Esophagus (tissue), 2 donors: ENCODE data around the gene HOXC11. TPM values are rescaled to one million over a fixed set of nuclear protein-coding genes. Genes with fewer than 3 reads are reported as not detected.

ENCODE experiments used
- H3K27ac ChIP-seq, 2 donors: one replicate each; pipeline ENCODE4 v1.5.1; 2013; ENCODE audit warnings: low read depth in 2 of 2, mild to moderate bottlenecking in 2 of 2, inconsistent platforms in 1 of 2, low read length in 1 of 2, moderate library complexity in 1 of 2
- H3K27me3 ChIP-seq, 2 donors: one replicate each; pipeline ENCODE4 v1.6.1; 2013; ENCODE audit warnings: low read length in 2 of 2, control low read depth in 1 of 2, mild to moderate bottlenecking in 1 of 2; ENCODE audit not compliant: insufficient read depth in 2 of 2, control insufficient read depth in 1 of 2
- H3K36me3 ChIP-seq, 2 donors: one replicate each; pipeline ENCODE4 v1.6.1; 2013; ENCODE audit warnings: low read length in 1 of 2; ENCODE audit not compliant: control insufficient read depth in 2 of 2, insufficient read depth in 2 of 2
- H3K4me1 ChIP-seq, 2 donors: one replicate each; pipeline ENCODE4 v1.6.1; 2013; ENCODE audit warnings: low read length in 1 of 2; ENCODE audit not compliant: control insufficient read depth in 2 of 2, insufficient read depth in 2 of 2
- H3K4me3 ChIP-seq, 2 donors: one replicate each; pipeline ENCODE4 v1.5.1; 2013; ENCODE audit warnings: low read length in 2 of 2, mild to moderate bottlenecking in 2 of 2, low read depth in 1 of 2, moderate library complexity in 1 of 2
- H3K9me3 ChIP-seq, 2 donors: one replicate each; pipeline ENCODE4 v1.6.1; 2013; ENCODE audit warnings: mild to moderate bottlenecking in 2 of 2, low read depth in 1 of 2, low read length in 1 of 2, moderate library complexity in 1 of 2; ENCODE audit not compliant: control insufficient read depth in 2 of 2, insufficient read depth in 1 of 2
- WGBS, 2 donors: extraction: QIAGEN DNeasy Blood & Tissue Kit; methylation state at CpG; one replicate each; pipeline ENCODE4 v1.1.7; 2013; 5-methylcytosine and 5-hydroxymethylcytosine counted together
- polyA plus RNA-seq, 2 donors: library from polyadenylated mRNA; stranded (reverse); fragments of 200-250 nt; gene quantifications; one replicate each; pipeline ENCODE4 v1.2.3, GENCODE V29; 2013
- donor health status: healthy with polysubstance abuse.
- donor health status: Bipolar disorder and iron deficiency.

Gene HOXC11
- polyA plus RNA-seq, 2 donors: not detected

DNA sequence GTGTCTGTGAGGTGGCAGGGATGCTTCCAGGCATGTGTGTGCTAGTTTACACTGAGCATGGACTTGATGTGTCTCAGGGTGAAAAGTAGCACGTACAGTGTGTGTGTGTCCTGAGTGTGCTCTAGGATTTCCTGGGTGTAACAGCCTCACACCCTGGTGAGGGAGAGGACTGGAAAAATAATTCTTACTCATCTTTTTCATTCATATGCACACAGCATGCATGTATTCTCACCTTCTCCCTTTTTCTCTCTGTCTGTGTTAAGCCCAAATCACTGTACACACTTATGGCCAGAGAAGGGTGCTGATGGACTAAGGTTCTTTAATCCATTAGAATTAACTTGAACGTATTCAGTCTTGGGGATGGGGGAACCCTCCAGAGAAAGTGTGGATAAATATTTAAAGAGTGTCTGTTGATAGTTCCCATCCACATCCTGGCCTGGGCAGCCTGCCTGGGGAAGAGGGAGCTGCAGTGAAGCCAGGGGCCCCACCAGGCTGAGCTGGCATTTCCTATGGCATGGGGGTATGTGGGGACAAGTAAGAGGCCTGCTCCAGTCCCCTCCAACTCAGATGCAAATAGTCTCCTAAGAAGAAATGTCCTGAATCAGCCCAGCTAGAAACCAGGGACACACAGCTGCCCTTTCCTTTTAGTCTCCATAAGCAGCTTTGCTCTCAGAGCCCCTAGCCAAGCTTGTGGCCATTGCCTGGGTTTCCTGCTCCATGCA, 34.8 kb downstream of the HOXC11 start:
- Histone ChIP-seq H3K4me1 (peaks cover 0 to 2% of the 10 kb centered on the region in 2 donors), H3K36me3 (no peaks in the 10 kb centered on the region)

DNA sequence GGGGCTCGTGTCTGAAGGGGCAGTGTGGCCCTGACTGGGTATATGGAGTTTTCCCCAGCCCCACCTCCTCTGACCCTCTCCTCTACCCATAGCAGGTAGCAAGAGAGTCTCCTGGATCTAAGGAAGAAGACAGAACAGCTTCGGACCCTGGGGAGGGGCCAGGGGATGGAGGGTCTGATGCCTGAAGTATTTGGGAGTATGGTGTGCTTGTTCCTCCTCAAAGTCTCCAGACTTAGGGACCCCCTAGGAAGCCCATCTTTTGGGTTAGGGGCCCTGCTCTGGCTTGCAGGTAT, 35.3 kb downstream of the HOXC11 start:
- H3K27me3 ChIP-seq: peaks cover 0 to 31% of the 10 kb centered on the region in 2 donors
- no peaks in the 10 kb centered on the region for H3K36me3 ChIP-seq
- no peaks in the 10 kb centered on the region for H3K9me3 ChIP-seq
- H3K27ac ChIP-seq: no peak overlapping the region
- H3K4me1 ChIP-seq: peaks cover 0 to 2% of the 10 kb centered on the region in 2 donors
- H3K4me3 ChIP-seq: no peak overlapping the region
- WGBS, 2 donors: 47 to 48% methylated on average over 2 of the region's 2 CpGs

More for the DNA sequence above, 34.8 kb downstream of the HOXC11 start:
- Histone ChIP-seq H3K27me3 (peaks cover 0 to 27% of the 10 kb centered on the region in 2 donors), H3K4me3 (no peak overlapping the region), H3K9me3 (no peaks in the 10 kb centered on the region), H3K27ac (no peak overlapping the region)
- WGBS, 2 donors: 67 to 73% methylated on average over 2 of the region's 2 CpGs

DNA sequence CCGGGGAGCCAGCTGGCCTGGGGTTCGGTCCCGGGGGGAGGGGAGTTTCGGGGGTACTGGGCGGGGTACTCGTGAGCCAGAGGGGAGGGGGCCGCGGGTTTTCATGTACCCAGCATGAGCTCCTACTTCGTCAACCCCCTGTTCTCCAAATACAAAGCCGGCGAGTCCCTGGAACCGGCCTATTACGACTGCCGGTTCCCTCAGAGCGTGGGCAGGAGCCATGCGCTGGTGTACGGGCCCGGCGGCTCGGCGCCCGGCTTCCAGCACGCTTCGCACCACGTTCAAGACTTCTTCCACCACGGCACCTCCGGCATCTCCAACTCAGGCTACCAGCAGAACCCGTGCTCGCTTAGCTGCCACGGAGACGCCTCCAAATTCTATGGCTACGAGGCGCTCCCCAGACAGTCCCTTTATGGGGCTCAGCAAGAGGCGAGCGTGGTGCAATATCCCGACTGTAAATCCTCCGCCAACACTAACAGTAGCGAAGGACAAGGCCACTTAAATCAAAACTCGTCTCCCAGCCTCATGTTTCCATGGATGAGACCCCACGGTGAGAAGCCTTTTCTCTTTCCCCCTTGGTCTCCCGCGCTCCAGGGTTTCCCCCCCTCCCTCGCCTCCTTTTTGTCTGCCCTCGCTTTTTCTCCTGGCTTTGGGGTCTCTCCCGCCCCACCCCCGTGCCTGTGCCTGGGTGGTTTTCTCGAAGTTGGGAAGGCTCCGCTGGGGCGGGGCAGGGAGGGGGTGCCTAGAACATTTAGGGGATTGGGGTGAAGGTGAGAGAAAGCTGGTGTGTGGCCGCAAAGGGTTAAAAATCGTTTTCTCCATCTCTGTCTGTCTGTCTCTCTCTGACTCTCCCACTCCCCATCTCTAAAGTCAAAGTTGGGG, 36.5 kb downstream of the HOXC11 start:
- H3K27ac ChIP-seq: no peak overlapping the region
- H3K36me3 ChIP-seq: no peaks in the 10 kb centered on the region
- H3K4me1 ChIP-seq: peaks cover 0 to 2% of the 10 kb centered on the region in 2 donors
- 6 to 8% methylated on average over 46 to 51 of the region's 51 CpGs for WGBS, 2 donors
- no peaks in the 10 kb centered on the region for H3K9me3 ChIP-seq
- peak overlapping the region in 1 of 2 donors; percentile 54 for H3K4me3 ChIP-seq
- peaks cover 0 to 29% of the 10 kb centered on the region in 2 donors for H3K27me3 ChIP-seq

DNA sequence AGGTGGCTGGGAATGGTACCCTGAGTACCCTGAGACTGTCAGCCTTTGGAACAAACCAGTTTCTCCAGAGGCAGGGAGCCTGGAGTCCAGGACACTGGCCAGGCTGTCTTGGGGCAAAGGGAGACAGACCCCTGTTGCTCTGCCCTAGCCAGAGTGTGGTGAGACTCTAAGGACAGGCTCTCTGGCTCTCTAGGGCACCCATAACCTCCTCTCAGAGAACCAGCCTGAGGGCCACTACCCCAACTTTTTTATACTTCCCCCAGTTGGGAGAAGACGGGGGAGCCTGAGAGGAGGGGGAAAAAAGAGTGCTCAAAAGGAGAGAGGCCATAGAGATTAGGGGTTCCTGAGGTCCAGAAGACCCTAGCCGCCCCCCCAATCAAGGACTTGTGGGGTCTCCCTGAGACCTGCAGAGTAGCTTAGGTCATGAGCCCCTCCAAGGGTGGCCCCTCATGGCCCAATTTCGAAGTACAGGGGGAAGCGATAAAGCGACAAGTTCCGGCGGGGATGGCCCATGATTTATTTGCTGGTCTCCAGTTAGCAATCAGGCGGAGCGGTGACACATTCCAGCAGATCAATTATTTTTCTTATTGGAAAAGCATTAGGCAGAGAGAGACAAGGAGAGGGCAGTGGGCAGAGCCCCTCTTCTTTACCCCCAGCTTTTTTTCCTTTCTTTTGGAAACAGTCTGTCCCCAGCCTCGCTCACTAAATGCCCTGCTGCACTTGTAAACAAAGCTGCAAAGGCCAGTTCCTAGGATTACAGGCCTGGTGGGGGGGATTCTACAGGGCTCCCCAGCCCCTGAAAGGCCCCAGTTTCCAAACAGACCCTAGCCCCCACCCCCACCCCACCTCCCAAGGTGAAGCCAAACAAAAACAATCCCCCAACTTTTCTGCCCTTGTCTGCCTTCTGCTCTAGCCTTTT, 37.4 kb downstream of the HOXC11 start:
- Histone ChIP-seq H3K9me3 (no peaks in the 10 kb centered on the region), H3K36me3 (no peaks in the 10 kb centered on the region), H3K27ac (no peak overlapping the region), H3K4me3 (no peak overlapping the region), H3K27me3 (peaks cover 0 to 32% of the 10 kb centered on the region in 2 donors), H3K4me1 (peaks cover 0 to 5% of the 10 kb centered on the region in 2 donors)
- 36 to 50% methylated on average over 10 of the region's 10 CpGs for WGBS, 2 donors

DNA sequence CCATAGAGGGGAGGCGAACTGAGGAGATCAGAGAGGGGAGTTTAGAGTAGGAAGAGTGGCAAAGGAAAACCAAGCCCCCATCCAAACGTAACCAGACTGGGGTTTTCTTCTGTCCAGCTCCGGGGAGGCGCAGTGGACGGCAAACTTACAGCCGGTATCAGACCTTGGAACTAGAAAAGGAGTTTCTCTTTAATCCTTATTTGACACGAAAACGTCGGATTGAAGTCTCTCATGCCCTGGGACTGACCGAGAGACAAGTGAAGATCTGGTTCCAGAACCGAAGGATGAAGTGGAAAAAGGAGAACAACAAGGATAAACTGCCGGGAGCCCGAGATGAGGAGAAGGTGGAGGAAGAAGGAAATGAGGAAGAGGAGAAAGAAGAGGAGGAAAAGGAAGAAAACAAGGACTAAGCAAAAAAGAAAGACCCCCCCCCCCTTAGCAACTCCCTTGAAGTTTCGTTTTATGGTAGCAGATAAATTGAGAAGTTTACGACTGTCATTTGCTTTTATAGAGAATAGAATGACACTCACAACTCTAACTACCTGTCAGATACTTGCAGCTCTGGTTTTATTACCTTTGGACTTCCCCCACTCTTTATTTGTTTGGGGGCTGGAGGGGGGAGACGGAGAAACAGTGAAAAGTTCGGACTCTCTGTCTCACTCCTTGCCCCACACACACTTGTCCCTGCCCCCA, 38.2 kb downstream of the HOXC11 start:
- 13 to 31% methylated on average over 17 of the region's 17 CpGs for WGBS, 2 donors
- Histone ChIP-seq H3K27me3 (peaks cover 0 to 32% of the 10 kb centered on the region in 2 donors), H3K4me3 (no peak overlapping the region), H3K9me3 (no peaks in the 10 kb centered on the region), H3K27ac (no peak overlapping the region), H3K4me1 (peaks cover 0 to 5% of the 10 kb centered on the region in 2 donors), H3K36me3 (no peaks in the 10 kb centered on the region)

DNA sequence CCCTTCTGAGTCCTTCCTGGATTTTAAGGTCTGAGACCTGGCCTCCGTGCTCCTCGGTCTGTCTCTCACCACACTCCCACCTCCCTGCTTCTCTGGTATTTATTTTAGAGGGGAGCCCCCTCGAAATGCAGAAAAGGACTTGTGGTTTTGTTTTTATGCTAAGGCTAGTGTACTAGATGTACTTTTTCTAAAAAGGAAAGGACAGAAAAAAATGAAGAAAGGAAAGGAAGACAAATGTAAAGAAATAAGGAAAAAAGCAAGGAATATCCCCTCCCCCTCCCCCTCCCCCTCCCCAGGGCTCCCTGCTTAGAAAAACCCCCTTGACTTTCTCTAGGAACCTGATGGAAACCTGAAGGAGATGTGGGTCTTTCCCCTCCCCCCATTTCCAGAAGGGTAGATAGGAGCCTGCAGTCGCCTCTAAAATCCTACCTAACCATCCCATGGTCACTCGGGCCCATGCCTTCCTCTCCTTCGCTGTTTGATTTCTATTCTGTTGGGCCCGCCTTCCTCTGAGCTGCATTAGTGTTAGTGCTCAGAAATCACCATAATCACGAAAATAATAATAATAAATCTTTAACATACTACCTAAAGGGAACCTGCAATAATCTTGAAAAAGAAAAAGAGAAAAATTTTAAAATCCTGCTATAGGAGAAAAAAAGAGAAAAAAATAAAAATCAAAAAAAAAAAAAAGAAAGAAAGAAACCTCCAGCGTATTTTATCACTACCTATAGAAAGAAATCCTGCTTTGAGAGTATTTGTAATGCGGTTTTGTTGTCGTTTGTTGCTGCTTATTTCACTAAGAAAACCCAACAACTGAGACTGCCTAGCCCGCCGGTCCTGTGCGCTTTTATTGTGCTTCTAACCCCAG, 39.0 kb downstream of the HOXC11 start:
- no peak overlapping the region for H3K27ac ChIP-seq
- H3K27me3 ChIP-seq: peaks cover 0 to 30% of the 10 kb centered on the region in 2 donors
- no peaks in the 10 kb centered on the region for H3K9me3 ChIP-seq
- no peak overlapping the region for H3K4me3 ChIP-seq
- peaks cover 0 to 5% of the 10 kb centered on the region in 2 donors for H3K4me1 ChIP-seq
- H3K36me3 ChIP-seq: no peaks in the 10 kb centered on the region
- WGBS, 2 donors: 45 to 53% methylated on average over 14 of the region's 14 CpGs

DNA sequence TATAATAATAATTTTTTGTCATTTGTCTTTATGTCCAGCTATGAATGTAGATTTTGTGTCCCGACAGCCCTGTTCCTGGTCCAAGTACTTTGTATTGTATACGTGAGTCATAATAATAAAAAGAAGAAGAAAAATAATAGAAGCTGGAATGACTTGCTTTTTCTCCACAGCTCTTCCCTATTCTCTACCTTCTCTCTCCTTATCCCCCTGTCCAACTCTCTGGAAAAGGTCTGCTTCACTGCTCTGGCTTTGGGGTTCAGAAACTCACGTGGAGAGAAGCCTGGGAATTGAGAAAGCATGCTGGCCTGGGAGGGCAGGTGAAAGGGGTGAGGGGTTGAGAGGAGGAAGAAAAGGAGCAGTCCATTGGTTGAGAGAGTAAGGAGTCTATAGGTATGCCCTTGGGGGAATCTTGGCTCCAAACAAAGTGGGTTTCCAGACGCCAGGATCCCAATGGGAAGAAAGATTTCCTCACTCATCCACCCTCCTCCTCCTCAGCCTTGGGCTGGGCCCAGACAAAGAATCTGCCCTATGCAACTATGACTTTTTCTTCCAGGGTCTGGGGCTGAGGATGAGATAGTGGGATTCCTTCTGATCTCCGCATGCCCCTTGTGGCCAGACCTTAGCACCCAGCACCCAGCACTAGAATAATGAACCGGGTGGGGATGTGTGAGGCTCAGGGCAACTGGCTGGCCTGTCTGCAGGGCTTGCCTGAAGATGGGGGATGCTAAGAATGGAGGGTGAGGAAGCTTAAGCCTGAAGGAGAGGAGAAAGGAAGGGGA, 39.9 kb downstream of the HOXC11 start:
- no peaks in the 10 kb centered on the region for H3K9me3 ChIP-seq
- 37 to 47% methylated on average over 6 of the region's 6 CpGs for WGBS, 2 donors
- H3K27me3 ChIP-seq: peaks cover 0 to 26% of the 10 kb centered on the region in 2 donors
- H3K27ac ChIP-seq: no peak overlapping the region
- H3K4me3 ChIP-seq: no peak overlapping the region
- H3K36me3 ChIP-seq: no peaks in the 10 kb centered on the region
- H3K4me1 ChIP-seq: peaks cover 0 to 5% of the 10 kb centered on the region in 2 donors
